Suprapubic skin (tissue), 4 donors: ENCODE data around the gene TBXAS1. TPM values are rescaled to one million over a fixed set of nuclear protein-coding genes. Genes with fewer than 3 reads are reported as not detected.

ENCODE experiments used
- DNase-seq, 2 donors: peaks; one replicate each; pipeline ENCODE4 v3.0.0-alpha.2; 2019; ENCODE audit warnings: low spot score in 2 of 2
- H3K27ac ChIP-seq: fragments of 200-600 bp; sonication (generic); one replicate; pipeline ENCODE4 v1.5.1; 2019
- H3K27me3 ChIP-seq: fragments of 200-600 bp; sonication (generic); one replicate; pipeline ENCODE4 v1.5.1; 2019
- H3K36me3 ChIP-seq: fragments of 200-600 bp; sonication (generic); one replicate; pipeline ENCODE4 v1.5.1; 2019
- H3K4me1 ChIP-seq: fragments of 200-600 bp; sonication (generic); one replicate; pipeline ENCODE4 v1.5.1; 2019
- H3K4me3 ChIP-seq: fragments of 200-600 bp; sonication (generic); one replicate; pipeline ENCODE4 v1.5.1; 2019; ENCODE audit warnings: mild to moderate bottlenecking
- H3K9me3 ChIP-seq: fragments of 200-600 bp; sonication (generic); one replicate; pipeline ENCODE4 v1.5.1; 2019
- CTCF ChIP-seq, 2 donors: fragments of 200-600 bp in 1 of 2; fragments of 450-650 bp in 1 of 2; sonication (generic) in 1 of 2; IDR thresholded peaks; one replicate each; pipeline ENCODE4 v1.5.1; 2016 to 2019; ENCODE audit warnings: antibody characterized with exemption in 2 of 2, mild to moderate bottlenecking in 1 of 2, moderate library complexity in 1 of 2
- EP300 ChIP-seq: sonication (generic); formaldehyde crosslinking; IDR thresholded peaks from one replicate; pipeline ENCODE4 v1.6.1; 2017; ENCODE audit warnings: antibody characterized with exemption
- POLR2A ChIP-seq, 2 donors: fragments of 450-650 bp; IDR thresholded peaks; one replicate each; pipeline ENCODE4 v1.6.1; 2017; ENCODE audit warnings: antibody characterized with exemption in 2 of 2, mild to moderate bottlenecking in 2 of 2, moderate library complexity in 2 of 2
- POLR2AphosphoS5 ChIP-seq, 3 donors: sonication (generic); formaldehyde crosslinking; IDR thresholded peaks; one replicate each; pipeline ENCODE4 v1.6.1; 2017; ENCODE audit warnings: antibody characterized with exemption in 3 of 3
- WGBS: methylation state at CpG from one replicate; pipeline ENCODE4 v1.1.5; 2018; 5-methylcytosine and 5-hydroxymethylcytosine counted together
- total RNA-seq, 4 donors: library from RNA; depleted of rRNA; stranded (reverse); fragments of >200 nt; gene quantifications; one replicate each; pipeline ENCODE4 v1.1.0, GENCODE V29; 2016

The TBXAS1 gene
- total RNA-seq, 4 donors from 2014 or later, result 1.4 to 2.4 (median 2.1) TPM

- whole genome bisulfite sequencing, result 96% methylated on average over 4 of the region's 4 CpGs
- no peak for TF ChIP-seq POLR2AphosphoS5 (IDR thresholded peaks at IDR 0.05)
- TF ChIP-seq EP300, result no peak
- no peak for TF ChIP-seq POLR2A (IDR thresholded peaks at IDR 0.05)
- TF ChIP-seq CTCF (IDR thresholded peaks at IDR 0.05), result no peak
- DNase-seq, result no peak
- Histone ChIP-seq H3K4me3 (no peak overlapping the region), H3K36me3 (no peaks in the 10 kb centered on the region), H3K27me3 (peaks cover 4% of the 10 kb centered on the region), H3K4me1 (no peaks in the 10 kb centered on the region), H3K9me3 (peaks cover 4% of the 10 kb centered on the region), H3K27ac (no peak overlapping the region)
These were observed 240.4 kb downstream of the TBXAS1 start for GRCh38 chr7:140069298-140069949.

Other genes with a start within 250 kb of the TBXAS1 start
- 10 to 100 TPM; 13.6 to 21.8 (median 18.2) TPM for gene HIPK2, start 51.3 kb upstream of the TBXAS1 start, total RNA-seq
- 10 to 100 TPM; 22.7 to 81.0 (median 27.0) TPM for gene PARP12, start 233.7 kb downstream of the TBXAS1 start, total RNA-seq